Endodermal cell (in vitro differentiated cells): ENCODE measurements around the gene SUCLG2. TPM values are rescaled to one million over a fixed set of nuclear protein-coding genes. Genes with fewer than 3 reads are reported as not detected.

ENCODE experiments used
- DNase-seq: peaks from one replicate; pipeline ENCODE4 v3.0.0-alpha.2; 2017
- H3K27ac ChIP-seq: 2 replicates; pipeline ENCODE4 v1.5.1; 2013; ENCODE audit warnings: mild to moderate bottlenecking, low read depth, low read length, moderate library complexity
- H3K27me3 ChIP-seq: 2 replicates; pipeline ENCODE4 v1.6.1; 2013; ENCODE audit warnings: mild to moderate bottlenecking, low read length, moderate library complexity; ENCODE audit not compliant: insufficient read depth, control insufficient read depth, poor library complexity, severe bottlenecking
- H3K36me3 ChIP-seq: 2 replicates; pipeline ENCODE4 v1.7.0; 2013; ENCODE audit warnings: mild to moderate bottlenecking, low read length, moderate library complexity; ENCODE audit not compliant: control insufficient read depth, insufficient read depth
- H3K4me1 ChIP-seq: one replicate; pipeline ENCODE4 v1.7.0; 2013; ENCODE audit warnings: low read length; ENCODE audit not compliant: control insufficient read depth, insufficient read depth
- H3K4me3 ChIP-seq: 2 replicates; pipeline ENCODE4 v1.5.1; 2013; ENCODE audit warnings: mild to moderate bottlenecking, low read length, moderate library complexity
- H3K9ac ChIP-seq: 2 replicates; pipeline ENCODE4 v1.6.1; 2013; ENCODE audit warnings: mild to moderate bottlenecking, low read length, moderate library complexity; ENCODE audit not compliant: poor library complexity, severe bottlenecking; ENCODE audit errors: extremely low read depth
- H3K9me3 ChIP-seq: 2 replicates; pipeline ENCODE4 v1.6.1; 2013; ENCODE audit warnings: mild to moderate bottlenecking, low read length, moderate library complexity; ENCODE audit not compliant: control insufficient read depth
- H3K27ac Mint-ChIP-seq: 2 replicates; pipeline ENCODE4 v1.8.0; 2020; ENCODE audit warnings: mixed read lengths
- H3K27me3 Mint-ChIP-seq: 2 replicates; pipeline ENCODE4 v1.8.0; 2021; ENCODE audit warnings: mild to moderate bottlenecking, mixed read lengths; ENCODE audit not compliant: insufficient read depth
- H3K36me3 Mint-ChIP-seq: 2 replicates; pipeline ENCODE4 v1.8.0; 2020; ENCODE audit warnings: low read depth, mixed read lengths
- H3K4me1 Mint-ChIP-seq: 2 replicates; pipeline ENCODE4 v1.8.0; 2020; ENCODE audit warnings: mixed read lengths
- H3K4me3 Mint-ChIP-seq: 2 replicates; pipeline ENCODE4 v1.8.0; 2020; ENCODE audit warnings: mild to moderate bottlenecking, moderate library complexity, mixed read lengths
- H3K9me3 Mint-ChIP-seq: 2 replicates; pipeline ENCODE4 v1.8.0; 2020; ENCODE audit warnings: mild to moderate bottlenecking, mixed read lengths
- WGBS, 2 experiments: methylation state at CpG; one replicate each; pipeline versions ENCODE4 v1.1.5 to v1.1.7; 2013; ENCODE audit warnings: missing lambda C conversion rate in 2 of 2, mixed read lengths in 1 of 2; ENCODE audit not compliant: insufficient coverage in 1 of 2, insufficient read length in 1 of 2; 5-methylcytosine and 5-hydroxymethylcytosine counted together
- total RNA-seq, 2 donors: library from RNA; stranded (reverse); fragmentation: NEBNext Ultra II Directional in 1 of 2; extraction: Animal tissue kit (Norgen Biotek cat#: 25700) in 1 of 2; gene quantifications; 2 replicates in 1 of 2; 3 replicates in 1 of 2; pipeline ENCODE4 v1.2.1, GENCODE V29; 2021
- TF ChIP-seq, protein P1 (sequence below): fragments of 200-600 bp; sonication (generic); conservative IDR thresholded peaks from 2 replicates; pipeline ENCODE4 v1.5.0; 2021; ENCODE audit warnings: antibody characterized with exemption, mild to moderate bottlenecking

The SUCLG2 gene
- total RNA-seq, 2 donors from 2014 or later: 42.4 to 57.3 TPM

DNA sequence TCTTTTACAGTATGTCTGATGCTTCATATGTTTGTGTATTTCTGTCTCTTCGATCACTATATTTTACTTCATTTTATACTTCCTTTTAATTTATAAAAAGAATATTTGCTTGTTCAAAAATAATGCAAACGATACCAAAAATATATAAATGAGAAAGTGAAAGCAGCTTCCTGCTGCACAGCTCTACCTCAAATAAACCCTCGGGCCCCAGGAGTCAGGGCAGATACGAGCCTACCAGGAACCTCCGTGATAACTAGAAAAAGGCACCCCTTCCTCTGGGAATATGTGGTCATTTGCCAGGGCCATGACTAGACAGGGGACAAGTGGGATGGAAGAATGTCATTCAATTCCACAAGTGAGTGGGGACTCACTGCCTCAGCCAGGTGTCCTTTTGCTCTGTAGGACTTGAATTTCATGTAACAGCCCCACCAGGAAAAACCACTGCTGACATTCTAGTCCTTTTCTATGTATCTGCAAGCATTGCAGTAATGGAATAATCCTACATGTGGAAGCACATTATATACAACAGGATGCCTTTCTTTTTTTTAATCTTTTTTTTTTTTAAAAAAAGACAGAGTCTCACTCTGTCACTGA lies 133.3 kb downstream of the SUCLG2 start:
- no peak overlapping the region for H3K27ac ChIP-seq
- no peak overlapping the region for H3K4me3 ChIP-seq
- H3K27me3 ChIP-seq: no peaks in the 10 kb centered on the region
- DNase-seq: no peak
- Mint-ChIP-seq H3K27me3 (no peaks in the 10 kb centered on the region), H3K9me3 (no peaks in the 10 kb centered on the region), H3K4me1 (peaks cover 4% of the 10 kb centered on the region), H3K36me3 (peaks cover 15% of the 10 kb centered on the region), H3K27ac (no peak overlapping the region), H3K4me3 (no peak overlapping the region)
- no peak overlapping the region for H3K9ac ChIP-seq
- peaks cover 10% of the 10 kb centered on the region for H3K4me1 ChIP-seq
- TF ChIP-seq, protein P1, sequence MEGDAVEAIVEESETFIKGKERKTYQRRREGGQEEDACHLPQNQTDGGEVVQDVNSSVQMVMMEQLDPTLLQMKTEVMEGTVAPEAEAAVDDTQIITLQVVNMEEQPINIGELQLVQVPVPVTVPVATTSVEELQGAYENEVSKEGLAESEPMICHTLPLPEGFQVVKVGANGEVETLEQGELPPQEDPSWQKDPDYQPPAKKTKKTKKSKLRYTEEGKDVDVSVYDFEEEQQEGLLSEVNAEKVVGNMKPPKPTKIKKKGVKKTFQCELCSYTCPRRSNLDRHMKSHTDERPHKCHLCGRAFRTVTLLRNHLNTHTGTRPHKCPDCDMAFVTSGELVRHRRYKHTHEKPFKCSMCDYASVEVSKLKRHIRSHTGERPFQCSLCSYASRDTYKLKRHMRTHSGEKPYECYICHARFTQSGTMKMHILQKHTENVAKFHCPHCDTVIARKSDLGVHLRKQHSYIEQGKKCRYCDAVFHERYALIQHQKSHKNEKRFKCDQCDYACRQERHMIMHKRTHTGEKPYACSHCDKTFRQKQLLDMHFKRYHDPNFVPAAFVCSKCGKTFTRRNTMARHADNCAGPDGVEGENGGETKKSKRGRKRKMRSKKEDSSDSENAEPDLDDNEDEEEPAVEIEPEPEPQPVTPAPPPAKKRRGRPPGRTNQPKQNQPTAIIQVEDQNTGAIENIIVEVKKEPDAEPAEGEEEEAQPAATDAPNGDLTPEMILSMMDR: no peak
- no peaks in the 10 kb centered on the region for H3K36me3 ChIP-seq
- no peaks in the 10 kb centered on the region for H3K9me3 ChIP-seq
- 92 to 100% methylated on average over 3 to 4 of the region's 5 CpGs for WGBS, 2 experiments

DNA sequence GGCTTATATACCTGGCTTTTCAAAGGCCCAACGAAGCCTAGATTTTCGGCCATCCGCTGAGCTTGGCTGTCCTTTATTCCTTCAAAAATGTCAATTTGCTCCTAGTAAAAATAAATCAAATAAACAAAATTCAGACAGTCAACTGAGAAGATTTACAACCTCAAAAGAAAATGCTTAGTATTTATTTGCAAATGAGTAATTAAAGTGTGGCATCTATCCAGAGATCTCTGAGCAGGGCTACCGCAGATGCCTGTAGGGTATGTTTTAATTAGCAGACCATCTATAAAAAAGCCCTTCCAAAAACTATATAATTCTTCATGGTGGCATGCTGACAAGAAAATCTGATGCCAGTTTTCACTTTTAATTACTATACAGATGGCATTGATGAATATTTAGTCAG lies 136.2 kb downstream of the SUCLG2 start:
- peaks cover 14% of the 10 kb centered on the region for H3K4me1 ChIP-seq
- no peaks in the 10 kb centered on the region for H3K27me3 ChIP-seq
- H3K27ac ChIP-seq: no peak overlapping the region
- no peak overlapping the region for H3K9ac ChIP-seq
- H3K4me3 ChIP-seq: no peak overlapping the region
- TF ChIP-seq, protein P1: no peak
- H3K9me3 Mint-ChIP-seq: no peaks in the 10 kb centered on the region
- H3K36me3 Mint-ChIP-seq: peaks cover 25% of the 10 kb centered on the region
- peaks cover 7% of the 10 kb centered on the region for H3K36me3 ChIP-seq
- no peak overlapping the region for H3K27ac Mint-ChIP-seq
- H3K4me1 Mint-ChIP-seq: peaks cover 11% of the 10 kb centered on the region
- H3K27me3 Mint-ChIP-seq: no peaks in the 10 kb centered on the region
- DNase-seq: no peak
- H3K4me3 Mint-ChIP-seq: no peak overlapping the region
- no peaks in the 10 kb centered on the region for H3K9me3 ChIP-seq
- WGBS, 2 experiments: 91 to 100% methylated on average over 3 to 4 of the region's 4 CpGs

DNA sequence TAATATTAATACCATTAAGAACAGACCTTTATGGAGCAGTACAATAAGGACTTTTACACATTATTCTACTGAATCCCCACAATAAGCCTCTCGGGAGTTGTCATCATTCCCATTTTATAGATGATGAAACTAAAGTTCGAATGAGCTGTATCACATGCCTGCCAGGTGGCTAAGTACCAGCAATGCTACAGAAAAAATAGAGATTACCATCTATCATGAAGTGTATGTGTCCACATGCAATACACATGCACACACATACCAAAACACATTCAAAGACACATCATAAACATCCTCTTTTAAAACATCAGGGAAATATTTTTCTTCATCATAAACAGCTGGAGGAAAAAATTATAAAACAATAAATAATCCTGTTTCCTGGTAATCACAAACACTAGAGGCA lies 136.6 kb downstream of the SUCLG2 start:
- Histone ChIP-seq H3K4me1 (peaks cover 14% of the 10 kb centered on the region), H3K27ac (no peak overlapping the region), H3K9ac (no peak overlapping the region), H3K4me3 (no peak overlapping the region), H3K36me3 (peaks cover 7% of the 10 kb centered on the region), H3K9me3 (no peaks in the 10 kb centered on the region), H3K27me3 (no peaks in the 10 kb centered on the region)
- 94 to 100% methylated on average over 2 of the region's 2 CpGs for WGBS, 2 experiments
- Mint-ChIP-seq H3K27me3 (no peaks in the 10 kb centered on the region), H3K9me3 (no peaks in the 10 kb centered on the region), H3K27ac (no peak overlapping the region), H3K4me3 (no peak overlapping the region), H3K4me1 (peaks cover 11% of the 10 kb centered on the region), H3K36me3 (peaks cover 22% of the 10 kb centered on the region)
- TF ChIP-seq, protein P1: no peak
- no peak for DNase-seq
